Smooth muscle cell of the brain vasculature (primary cell): ENCODE results near the gene RAB3IL1.

Experiments used
- DNase-seq: peaks from one replicate; pipeline ENCODE4 v3.0.0-alpha.2; 2012; ENCODE audit warnings: low read depth, low spot score

The RAB3IL1 gene

DNA sequence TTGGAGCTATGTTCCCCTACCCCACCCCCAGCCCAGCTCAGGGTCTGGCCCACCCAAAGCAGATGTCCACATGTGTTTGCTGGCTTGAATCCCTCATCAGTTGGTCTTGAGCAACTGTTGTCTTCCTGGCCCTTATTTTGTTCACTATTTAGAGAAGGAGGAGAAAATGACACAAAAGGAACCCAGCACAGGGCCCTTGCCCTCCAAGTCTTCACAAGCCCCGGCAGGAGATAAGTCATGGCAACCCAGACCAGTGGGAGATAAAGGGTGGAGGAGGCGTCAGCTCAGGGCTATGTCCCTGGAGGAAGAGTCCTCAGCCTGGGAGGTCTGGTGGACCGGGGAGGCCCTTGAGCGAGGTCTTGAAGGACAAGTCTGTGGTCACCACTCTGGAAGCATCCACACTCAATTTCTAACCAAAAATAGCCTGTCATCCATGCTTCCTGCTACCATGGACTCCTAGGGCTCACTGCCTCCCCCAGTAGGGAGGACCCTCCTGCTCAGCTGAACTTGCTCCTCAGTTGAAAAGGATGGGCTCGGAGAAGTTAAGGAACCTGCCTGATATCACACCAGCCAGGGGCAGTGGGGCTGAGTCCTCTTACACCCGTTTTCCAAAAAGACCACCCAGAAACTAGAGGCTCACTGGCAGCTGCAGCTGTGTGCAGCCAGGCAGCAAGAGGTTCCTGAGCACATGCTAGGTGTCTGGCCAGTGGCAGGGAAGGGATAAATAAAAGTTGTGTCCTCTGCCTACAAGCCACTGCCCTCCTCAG lies 1.8 kb upstream of the RAB3IL1 start:
- no peak for DNase-seq

GRCh38 chr11:61918251-61918937 lies 1.0 kb upstream of the RAB3IL1 start:
- no peak for DNase-seq

DNA sequence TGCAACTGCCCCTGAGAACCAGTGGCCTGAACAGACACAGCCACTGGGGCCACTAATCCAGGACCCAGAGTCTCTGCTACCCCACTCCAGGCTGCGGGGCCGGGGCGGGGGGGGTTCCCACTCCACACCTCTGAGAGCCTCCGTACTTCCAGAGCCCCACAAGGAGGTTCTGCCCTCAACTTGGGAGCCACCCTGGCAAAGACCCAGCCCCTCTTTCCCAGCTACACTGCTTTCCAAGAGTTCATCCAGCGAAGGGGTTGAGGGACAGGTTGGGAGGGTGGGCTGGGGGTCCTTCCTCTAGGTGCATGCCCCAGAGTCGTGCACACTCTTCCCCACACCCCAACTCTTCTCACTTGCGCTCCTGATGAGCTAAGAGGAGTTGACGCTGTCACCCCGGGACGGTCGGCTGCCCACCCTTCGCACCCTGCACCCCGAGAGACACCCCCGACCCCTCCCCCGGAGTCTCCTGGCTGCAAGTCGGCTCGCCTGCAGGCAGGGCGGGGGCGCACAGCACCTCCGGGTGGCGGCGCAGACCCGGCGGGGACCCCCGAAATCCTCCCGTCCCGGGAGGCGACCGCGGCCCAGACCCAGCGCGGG lies 531 bp downstream of the RAB3IL1 start:
- DNase-seq = no peak

DNA sequence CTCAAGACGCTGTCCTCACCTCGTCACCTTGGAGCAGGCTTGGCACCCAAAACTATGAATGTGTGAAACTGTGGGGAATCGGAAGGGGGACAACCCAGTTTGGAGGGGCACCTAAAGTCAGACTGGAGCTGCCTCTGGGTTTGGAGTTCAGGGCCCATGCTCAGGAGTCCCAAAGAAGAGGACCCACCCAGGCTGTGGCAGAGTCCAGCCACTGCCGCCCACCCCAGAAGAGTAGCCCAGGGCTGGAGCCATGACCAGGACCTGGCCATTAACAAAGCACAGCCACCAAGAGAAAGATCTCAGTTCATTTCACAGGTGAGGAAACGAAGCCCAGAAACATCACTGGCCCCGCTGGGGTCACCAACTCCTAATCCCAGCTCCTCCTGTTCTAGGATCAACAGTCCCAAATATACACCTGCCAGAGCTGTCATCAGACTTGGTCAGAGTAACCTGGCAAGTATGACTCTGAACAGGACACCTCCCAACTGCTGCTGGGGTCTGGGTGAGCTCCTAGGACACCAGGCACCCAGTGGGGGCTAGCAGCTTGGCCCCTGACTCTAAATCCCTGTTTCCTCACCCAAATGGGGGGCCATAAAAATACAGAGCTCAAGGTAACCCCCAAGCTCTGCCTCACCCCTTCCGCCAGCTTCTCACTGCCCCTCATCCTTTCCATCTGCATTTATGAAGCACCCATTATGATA lies 2.7 kb downstream of the RAB3IL1 start:
- DNase-seq = no peak

GRCh38 chr11:61913699-61914395 lies 3.5 kb downstream of the RAB3IL1 start:
- DNase-seq = no peak

GRCh38 chr11:61912991-61913698 lies 4.2 kb downstream of the RAB3IL1 start:
- DNase-seq = no peak

DNA sequence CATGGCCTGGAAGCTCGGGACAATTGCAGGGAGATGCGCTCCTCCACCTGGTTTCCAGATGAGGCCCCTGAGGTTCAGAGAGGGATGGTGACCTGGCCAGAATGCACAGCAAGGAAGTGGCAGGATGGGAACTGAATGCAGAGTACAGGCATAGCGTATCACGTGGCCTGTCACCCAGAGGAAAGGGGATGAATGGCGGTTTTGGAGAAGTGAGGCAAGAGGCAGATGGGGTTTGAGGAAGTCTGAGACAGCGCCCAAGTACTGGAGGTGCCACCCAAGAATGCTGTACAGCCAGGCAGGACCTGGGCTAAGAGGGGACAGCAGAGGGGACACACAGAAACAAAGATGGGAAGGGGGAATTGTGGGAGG lies 4.9 kb downstream of the RAB3IL1 start:
- DNase-seq = no peak

DNA sequence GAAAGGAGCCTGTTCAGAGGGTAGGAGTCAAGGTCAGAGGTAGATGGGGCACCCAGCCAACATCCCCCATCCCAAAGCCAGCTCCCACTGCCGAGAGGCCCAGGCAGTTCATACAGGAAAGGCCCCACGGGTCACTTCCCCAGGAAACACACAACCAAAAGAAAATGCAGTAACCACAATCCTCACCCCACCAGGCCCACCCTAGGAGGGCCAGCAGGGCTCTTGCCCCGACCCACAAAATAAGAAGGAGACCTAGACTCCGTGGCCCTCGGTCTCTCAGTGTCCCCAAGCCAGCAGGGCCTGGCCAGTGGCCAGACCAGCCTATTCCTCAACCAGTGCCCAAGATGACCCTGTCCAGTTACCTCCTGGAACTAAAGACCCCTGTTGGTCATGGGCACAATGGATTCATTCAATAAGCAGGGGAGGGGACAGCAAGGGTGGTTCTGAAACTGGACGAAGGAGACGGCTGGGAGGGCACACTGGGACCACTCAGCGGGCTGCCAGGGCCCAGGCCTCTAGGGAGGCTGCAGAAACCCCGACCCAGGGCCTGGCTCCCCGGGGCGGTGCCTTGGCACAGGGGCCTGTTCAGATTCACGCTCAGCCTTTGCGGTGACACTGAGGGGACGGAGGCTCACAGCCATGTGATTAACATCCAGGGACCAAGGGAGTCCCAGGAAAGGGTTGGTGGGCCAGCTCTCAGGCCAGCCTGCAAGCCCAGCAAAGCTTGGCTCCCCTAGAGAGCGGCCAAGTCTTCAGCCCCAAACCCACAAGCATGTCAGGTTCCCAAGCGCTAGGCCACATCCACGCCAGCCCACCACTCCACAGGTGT lies 5.5 kb downstream of the RAB3IL1 start:
- no peak for DNase-seq

- no peak for DNase-seq
Observed at GRCh38 chr11:61911128-61911700, 6.2 kb downstream of the RAB3IL1 start.

DNA sequence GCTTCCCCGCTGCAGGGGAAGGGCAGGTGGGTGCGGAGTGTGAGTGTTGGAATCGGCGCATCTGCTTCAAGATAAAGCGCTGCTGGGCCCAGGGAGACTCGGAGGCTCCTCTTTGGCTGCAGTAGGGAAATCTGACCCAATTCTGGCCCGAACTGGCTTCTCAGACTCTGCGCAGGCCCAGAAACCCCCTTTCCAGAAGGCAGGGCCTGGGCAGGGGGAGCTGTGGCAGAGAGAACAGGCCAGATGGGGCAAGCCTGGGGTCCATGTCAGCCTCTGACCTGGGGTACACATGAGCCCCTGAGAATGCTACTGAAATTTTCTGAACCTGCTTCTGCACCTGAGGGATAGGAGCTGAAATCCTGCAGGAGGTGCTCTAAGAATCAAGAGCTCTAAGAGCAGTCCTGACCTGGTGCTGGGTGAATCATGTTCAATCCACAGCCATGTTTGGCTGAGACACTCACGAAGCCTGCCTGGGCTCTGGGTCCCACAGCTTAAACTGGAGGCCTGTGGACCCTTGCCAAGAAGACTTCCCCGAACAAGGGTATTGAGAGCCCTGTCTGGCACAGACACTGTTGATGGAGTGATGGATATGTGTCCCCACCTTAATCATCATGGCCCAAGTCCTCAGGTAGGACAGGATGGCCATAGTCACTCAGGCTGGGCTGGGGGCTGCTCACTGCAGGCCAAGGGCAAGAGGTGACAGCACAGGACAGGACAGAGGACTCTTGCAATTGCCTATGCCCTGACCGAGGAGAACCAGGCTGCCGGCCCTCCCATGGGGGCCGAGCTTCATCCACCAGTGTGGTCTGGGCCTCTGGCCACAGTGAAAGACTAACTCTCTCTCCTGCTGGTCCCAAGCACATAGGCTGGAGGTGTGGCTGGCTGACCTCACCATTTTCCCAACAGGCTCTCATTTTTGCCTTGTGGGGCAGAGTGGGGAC lies 6.9 kb downstream of the RAB3IL1 start:
- no peak for DNase-seq

DNA sequence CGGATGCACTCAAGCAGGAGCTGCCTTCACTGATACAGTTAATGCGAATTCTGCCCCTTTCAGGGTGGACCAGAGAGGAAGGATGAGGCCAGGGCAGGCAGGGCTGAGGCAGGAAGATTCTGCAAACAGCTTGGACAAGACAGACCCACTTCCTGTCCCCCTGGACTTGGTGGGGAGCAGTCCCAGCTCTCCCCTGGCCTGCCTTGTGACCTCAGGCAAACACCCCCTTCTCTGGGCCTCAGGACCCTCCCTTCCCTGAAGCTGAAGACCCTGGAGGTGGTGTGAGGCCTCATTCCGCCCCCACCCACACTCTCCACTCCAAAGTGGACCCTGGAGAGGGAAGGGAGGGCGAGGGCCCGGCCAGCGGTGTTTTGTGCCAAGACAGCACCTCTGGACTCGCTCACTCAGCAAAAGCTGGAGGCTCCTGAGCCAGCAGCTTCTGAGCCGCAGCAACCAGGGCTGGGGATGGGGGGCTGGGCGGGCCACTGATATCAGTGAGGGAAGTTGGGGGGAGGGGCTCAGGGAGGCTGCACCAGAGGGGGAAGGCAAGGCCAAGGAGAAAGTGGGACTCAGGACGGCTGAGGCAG lies 8.5 kb downstream of the RAB3IL1 start:
- no peak for DNase-seq

DNA sequence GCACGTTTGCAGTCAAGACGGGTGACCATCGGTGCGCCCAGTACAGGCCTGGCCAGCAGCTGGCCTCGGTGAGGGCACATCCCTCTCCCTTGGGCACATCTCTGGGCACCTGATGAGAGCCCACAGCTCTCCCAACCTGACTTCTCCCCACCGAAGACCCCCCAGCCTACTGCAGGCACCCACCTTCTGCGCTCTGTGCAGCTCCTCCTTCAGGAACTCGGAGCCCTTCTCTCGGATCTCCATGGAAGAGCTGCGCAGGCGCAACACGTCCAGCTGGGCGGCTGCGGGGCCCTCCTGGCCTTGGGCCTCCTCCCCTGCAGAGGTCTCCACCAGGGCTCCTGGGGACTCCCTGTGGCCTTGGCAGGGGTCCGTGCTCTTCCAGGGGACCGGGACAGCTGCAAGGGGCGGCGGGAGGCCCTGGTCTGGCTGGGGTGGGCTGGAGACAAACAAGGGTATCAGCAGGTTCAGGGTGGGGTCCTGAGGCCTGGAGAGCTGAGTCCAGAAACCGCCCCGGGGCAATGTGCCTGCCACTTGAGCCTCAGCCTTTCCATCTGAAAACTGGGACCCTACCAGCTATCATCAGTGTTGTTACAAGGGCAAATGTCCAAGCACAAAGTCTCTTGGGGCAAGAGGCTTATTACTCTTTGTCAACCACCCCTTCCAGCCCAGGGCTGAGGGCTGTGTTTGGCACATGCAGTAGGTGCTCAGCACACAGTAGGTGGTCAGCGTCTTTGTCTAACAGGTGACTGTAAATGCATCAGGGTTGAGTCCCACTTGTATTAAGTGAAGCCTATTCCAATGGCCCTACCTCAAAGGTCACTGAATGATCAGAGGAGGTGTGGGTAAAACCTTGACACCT lies 9.3 kb downstream of the RAB3IL1 start:
- no peak for DNase-seq

DNA sequence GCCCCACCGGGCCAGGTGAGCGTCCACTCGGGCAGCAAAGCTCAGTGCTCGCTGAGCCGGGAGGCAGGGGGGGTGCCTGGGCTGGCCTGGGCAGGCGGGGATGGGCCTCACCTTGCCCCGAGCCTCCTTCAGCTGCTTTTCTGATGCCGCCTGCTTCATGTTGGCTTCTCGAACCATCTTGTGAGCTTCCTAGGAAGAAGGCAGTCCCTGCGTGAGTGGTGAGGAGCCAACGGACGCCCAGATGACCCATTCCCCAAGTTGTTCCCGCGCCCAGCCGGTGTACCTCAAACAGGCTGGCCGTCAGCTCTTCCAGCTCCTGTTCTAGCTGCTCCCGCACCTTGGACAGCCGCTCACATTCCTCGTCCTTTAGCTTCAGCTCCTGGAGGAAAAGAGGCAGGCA lies 10.1 kb downstream of the RAB3IL1 start:
- DNase-seq = no peak

GRCh38 chr11:61906522-61906909 lies 10.8 kb downstream of the RAB3IL1 start:
- no peak for DNase-seq

DNA sequence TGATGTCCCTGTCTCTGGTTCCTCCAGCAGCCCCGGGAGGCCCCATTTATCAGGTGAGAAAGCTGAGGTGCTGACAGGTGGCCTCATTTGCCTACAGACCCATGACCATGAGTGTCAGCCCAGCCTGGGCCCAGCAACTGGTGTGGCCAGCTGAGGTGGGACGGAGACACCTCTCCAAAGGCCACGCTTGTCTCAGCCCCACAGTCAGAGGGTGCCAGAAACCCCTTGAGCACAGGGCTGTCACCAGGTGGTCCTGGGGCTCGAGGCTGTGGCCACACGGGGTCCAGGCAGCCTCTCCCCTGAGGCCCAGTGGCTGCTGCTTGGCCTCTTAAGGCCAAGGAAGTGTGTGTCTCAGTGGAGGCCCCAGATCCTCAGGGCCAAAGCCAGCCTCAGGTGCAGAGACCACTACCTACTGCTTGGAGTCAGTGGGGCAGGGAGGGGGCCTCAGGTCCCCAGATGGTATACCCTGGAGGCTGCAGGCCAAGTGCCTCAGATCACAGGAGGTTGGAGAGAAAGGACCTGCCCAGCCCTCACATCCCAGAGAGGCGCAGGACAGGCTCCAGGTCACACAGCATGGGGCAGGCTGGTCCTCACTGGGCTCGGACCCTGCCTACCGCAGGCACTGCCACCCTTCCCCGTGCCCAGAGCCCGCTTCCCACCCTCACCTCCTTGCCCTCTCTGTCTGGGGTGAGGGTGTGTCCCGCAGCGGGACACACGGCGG lies 11.4 kb downstream of the RAB3IL1 start:
- no peak for DNase-seq

- no peak for DNase-seq
Observed at GRCh38 chr11:61905067-61905696, 12.2 kb downstream of the RAB3IL1 start.
